ENCODE data around the gene IPO11. TPM values are rescaled to one million over a fixed set of nuclear protein-coding genes. Genes with fewer than 3 reads are reported as not detected.
A peak's percentile ranks its signal among the peaks of the same experiment; 100 is the strongest.
"Not testable (repeated sequence)": the region's sequence is repeated elsewhere in the genome, so short reads cannot be mapped to it uniquely, and the experiment has no call there.

Gene IPO11
- total RNA-seq, 1 donor from 2014 or later, result 22.4 TPM

- FAIRE-seq, result no peak
Observed at GRCh38 chr5:62504129-62504528, 91.6 kb downstream of the IPO11 start.

GRCh38 chr5:62506659-62507460 is 94.3 kb downstream of the IPO11 start:
- no peak for TF ChIP-seq CTCF (IDR thresholded peaks at IDR 0.05; ENCODE audit: insufficient read depth, low read length, severe bottlenecking)
- peaks cover 1% of the 10 kb centered on the region for H3K36me3 ChIP-seq (ENCODE audit: control insufficient read depth, insufficient read depth, low read length)
- H3K27me3 ChIP-seq (ENCODE audit: control insufficient read depth, insufficient read depth, low read length), result no peaks in the 10 kb centered on the region
- peak; percentile 5 for DNase-seq (ENCODE audit: low read depth)
- no peak for FAIRE-seq
- no peak overlapping the region for H3K4me3 ChIP-seq (ENCODE audit: low read depth, low read length)

More at GRCh38 chr5:62504129-62504528, 91.6 kb downstream of the IPO11 start:
- no peak for DNase-seq (ENCODE audit: low read depth)
- no peaks in the 10 kb centered on the region for H3K27me3 ChIP-seq (ENCODE audit: control insufficient read depth, insufficient read depth, low read length)
- H3K36me3 ChIP-seq (ENCODE audit: control insufficient read depth, insufficient read depth, low read length), result peaks cover 4% of the 10 kb centered on the region
- H3K4me3 ChIP-seq (ENCODE audit: low read depth, low read length), result no peak overlapping the region
- no peak for TF ChIP-seq CTCF (IDR thresholded peaks at IDR 0.05; ENCODE audit: insufficient read depth, low read length, severe bottlenecking)

GRCh38 chr5:62508760-62509159 is 96.2 kb downstream of the IPO11 start:
- not testable (repeated sequence) for DNase-seq (ENCODE audit: low read depth); FAIRE-seq; H3K4me3 ChIP-seq (ENCODE audit: low read depth, low read length); H3K27me3 ChIP-seq (ENCODE audit: control insufficient read depth, insufficient read depth, low read length); H3K36me3 ChIP-seq (ENCODE audit: control insufficient read depth, insufficient read depth, low read length)

GRCh38 chr5:62509806-62510205 is 97.2 kb downstream of the IPO11 start:
- no peak overlapping the region for H3K4me3 ChIP-seq (ENCODE audit: low read depth, low read length)
- no peak for TF ChIP-seq CTCF (IDR thresholded peaks at IDR 0.05; ENCODE audit: insufficient read depth, low read length, severe bottlenecking)
- H3K27me3 ChIP-seq (ENCODE audit: control insufficient read depth, insufficient read depth, low read length), result no peaks in the 10 kb centered on the region
- H3K36me3 ChIP-seq (ENCODE audit: control insufficient read depth, insufficient read depth, low read length), result no peaks in the 10 kb centered on the region
- DNase-seq (ENCODE audit: low read depth), result no peak
- FAIRE-seq, result no peak

GRCh38 chr5:62513085-62513484 is 100.5 kb downstream of the IPO11 start:
- not testable (repeated sequence) for H3K4me3 ChIP-seq (ENCODE audit: low read depth, low read length); H3K36me3 ChIP-seq (ENCODE audit: control insufficient read depth, insufficient read depth, low read length); DNase-seq (ENCODE audit: low read depth); FAIRE-seq; H3K27me3 ChIP-seq (ENCODE audit: control insufficient read depth, insufficient read depth, low read length)

GRCh38 chr5:62514510-62515119 is 102.1 kb downstream of the IPO11 start:
- no peaks in the 10 kb centered on the region for H3K36me3 ChIP-seq (ENCODE audit: control insufficient read depth, insufficient read depth, low read length)
- DNase-seq (ENCODE audit: low read depth) (no peak), FAIRE-seq (no peak)
- H3K27me3 ChIP-seq (ENCODE audit: control insufficient read depth, insufficient read depth, low read length), result no peaks in the 10 kb centered on the region
- H3K4me3 ChIP-seq (ENCODE audit: low read depth, low read length), result no peak overlapping the region
- TF ChIP-seq CTCF (IDR thresholded peaks at IDR 0.05; ENCODE audit: insufficient read depth, low read length, severe bottlenecking), result no peak

- H3K27me3 ChIP-seq (ENCODE audit: control insufficient read depth, insufficient read depth, low read length); H3K4me3 ChIP-seq (ENCODE audit: low read depth, low read length); H3K36me3 ChIP-seq (ENCODE audit: control insufficient read depth, insufficient read depth, low read length); FAIRE-seq; DNase-seq (ENCODE audit: low read depth): not testable (repeated sequence)
Observed at GRCh38 chr5:62520812-62521211, 108.2 kb downstream of the IPO11 start.

All from bronchial epithelial cell (primary cell).